SIG-M5 (cell line): ENCODE measurements around the gene MCM8.

ENCODE experiments used
- DNase-seq: peaks from one replicate; lab custom pipeline; 2025; lab: John Stamatoyannopoulos, UW

The MCM8 gene

GRCh38 chr20:5947276-5947675, 3.2 kb upstream of the MCM8 start:
- peak; percentile 53 for DNase-seq

- no peak for DNase-seq
These were observed 545 bp upstream of the MCM8 start for GRCh38 chr20:5949943-5950270.

GRCh38 chr20:5967469-5967868, 17.0 kb downstream of the MCM8 start:
- DNase-seq: no peak

DNA sequence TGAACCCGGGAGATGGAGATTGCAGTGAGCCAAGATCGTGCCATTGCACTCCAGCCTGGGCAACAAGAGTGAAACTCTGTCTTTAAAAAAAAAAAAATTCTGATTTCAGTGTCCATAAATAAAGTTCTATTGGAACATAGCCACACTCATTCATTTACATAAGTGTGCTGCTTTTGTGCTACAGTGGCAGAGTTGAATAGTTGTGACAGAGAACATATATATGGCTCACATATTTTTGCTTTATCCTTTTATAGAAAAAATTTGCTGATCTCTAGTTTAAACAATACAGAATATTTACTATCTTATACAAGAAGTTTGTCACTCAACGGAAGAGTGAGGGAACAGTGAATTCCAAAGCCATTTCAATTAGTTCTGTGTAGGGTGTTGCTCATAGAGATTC, 18.0 kb downstream of the MCM8 start:
- DNase-seq: no peak

DNA sequence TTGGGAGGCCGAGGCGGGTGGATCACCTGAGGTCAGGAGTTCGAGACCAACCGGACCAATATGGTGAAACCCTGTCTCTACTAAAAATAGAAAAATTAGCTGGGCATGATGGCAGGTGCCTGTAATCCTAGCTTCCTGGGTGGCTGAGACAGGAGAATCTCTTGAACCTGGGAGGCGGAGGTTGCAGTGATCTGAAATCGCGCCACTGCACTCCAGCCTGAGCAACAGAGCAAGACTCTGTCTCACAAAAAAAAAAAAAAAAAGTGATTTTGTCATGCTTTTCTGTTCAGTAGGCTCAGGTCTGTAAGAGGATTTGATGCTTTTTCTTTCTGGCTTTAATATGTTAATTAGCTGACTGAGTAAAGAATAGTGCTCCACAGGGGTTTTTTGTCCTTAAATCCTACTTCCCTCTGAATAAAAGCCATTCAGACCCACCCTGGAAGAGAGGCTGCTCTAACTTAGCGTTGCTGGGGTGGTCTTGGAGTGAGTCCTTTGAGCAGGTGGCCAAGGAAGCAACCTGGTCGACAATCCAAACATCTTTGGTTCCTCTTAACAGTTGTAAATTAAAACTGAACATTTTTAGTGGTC, 19.0 kb downstream of the MCM8 start:
- DNase-seq: no peak

- DNase-seq: no peak
These were observed 19.5 kb downstream of the MCM8 start for GRCh38 chr20:5969940-5970339.

GRCh38 chr20:5970381-5970780, 19.9 kb downstream of the MCM8 start:
- no peak for DNase-seq

- no peak for DNase-seq
These were observed 20.8 kb downstream of the MCM8 start for GRCh38 chr20:5971203-5971602.

- no peak for DNase-seq
These were observed 22.7 kb downstream of the MCM8 start for GRCh38 chr20:5973172-5973571.

DNA sequence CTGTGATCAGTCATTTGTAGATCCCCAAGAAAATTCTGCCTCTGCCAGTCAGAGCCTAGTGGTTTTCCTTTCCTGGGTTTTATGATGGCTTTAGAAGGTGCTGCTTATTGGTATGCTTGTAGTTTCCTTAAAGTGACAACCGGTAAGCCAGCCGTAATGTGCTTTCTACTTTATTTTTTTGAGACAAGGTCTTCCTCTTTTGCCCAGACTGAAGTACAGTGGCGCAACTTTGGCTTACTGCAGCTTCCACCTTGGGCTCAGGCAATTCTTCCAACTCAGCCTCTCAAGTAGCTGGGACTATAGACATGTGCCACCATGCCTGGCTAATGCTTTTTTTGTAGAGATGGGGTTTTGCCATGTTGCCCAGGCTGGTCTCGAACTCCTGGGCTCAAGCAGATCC, 23.5 kb downstream of the MCM8 start:
- no peak for DNase-seq

- no peak for DNase-seq
These were observed 24.1 kb downstream of the MCM8 start for GRCh38 chr20:5974531-5974930.

DNA sequence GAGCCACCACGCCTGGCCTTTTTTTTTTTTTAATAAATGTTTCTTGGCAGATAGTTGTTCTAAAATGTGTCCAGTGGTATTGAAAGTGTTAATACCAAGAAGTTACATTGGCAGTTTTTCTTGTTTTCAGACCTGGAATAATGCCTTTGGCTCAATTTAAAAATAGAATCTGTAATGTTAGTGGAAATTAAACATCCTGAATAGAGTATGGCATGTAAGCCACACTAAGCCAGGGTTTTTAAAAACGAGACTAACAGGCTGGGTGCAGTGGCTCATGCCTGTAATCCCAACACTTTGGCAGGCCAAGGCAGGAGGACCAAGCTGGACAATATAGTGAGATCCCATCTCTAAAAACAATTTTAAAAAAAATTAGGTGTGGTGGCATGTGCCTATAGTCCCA, 25.3 kb downstream of the MCM8 start:
- no peak for DNase-seq

DNA sequence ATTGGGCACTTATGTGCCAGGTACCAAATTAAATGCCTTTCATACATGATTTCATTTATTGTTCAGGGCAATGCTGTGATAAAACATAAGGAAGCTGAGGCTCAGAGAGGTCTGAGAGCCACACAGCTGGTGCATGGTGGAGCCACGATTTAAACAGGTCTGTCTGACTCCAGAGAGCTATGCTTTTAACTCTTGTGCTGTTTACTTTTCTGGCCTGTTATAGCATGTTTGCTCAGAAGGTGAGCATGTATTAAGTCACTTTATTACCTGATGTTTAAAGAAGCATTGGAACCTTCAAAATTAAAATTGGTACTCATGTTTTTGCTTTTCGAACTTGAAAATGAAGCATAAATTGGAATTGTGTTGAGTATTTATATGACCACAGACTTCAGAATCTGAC, 26.8 kb downstream of the MCM8 start:
- DNase-seq: no peak

DNA sequence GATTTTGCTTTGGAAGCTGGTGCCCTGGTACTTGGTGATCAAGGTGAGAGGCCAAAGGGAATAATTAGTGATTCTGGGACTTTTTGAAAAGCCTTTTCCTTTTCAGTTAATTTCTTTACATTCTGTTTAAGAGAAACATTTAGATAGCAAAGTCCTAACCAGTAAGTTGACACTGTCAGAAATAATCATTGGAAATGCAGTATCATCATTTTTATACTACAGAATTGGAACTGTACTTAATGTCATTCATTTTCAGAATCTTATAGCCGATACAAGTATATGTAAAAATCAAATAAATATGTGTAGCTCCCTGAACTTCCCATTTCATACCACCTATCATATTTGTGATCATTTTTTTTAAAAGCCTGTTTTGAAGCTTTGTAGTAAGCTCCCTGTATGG, 27.5 kb downstream of the MCM8 start:
- no peak for DNase-seq

- DNase-seq: no peak
These were observed 29.3 kb downstream of the MCM8 start for GRCh38 chr20:5979801-5980200.

- no peak for DNase-seq
These were observed 30.5 kb downstream of the MCM8 start for GRCh38 chr20:5980720-5981538.

DNA sequence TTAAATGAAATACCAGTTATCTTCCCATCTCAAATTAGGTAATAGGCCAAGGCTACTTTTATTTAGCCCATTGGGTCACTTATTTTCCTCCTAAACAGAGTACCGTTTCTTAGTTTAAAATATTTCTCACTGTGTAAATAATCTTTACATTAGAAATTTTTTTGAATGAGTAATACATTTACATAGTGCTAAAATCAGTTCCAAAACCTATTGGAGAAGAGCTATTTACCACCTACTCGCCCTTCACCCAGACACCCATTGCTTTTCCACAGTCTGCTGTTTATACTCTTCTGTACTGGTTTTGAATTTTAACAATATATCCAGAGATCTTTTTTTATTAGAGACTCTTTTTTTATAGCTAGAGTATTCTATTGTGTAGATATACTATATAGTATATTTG, 36.9 kb downstream of the MCM8 start:
- no peak for DNase-seq

- DNase-seq: no peak
These were observed 39.1 kb downstream of the MCM8 start for GRCh38 chr20:5989539-5989938.

DNA sequence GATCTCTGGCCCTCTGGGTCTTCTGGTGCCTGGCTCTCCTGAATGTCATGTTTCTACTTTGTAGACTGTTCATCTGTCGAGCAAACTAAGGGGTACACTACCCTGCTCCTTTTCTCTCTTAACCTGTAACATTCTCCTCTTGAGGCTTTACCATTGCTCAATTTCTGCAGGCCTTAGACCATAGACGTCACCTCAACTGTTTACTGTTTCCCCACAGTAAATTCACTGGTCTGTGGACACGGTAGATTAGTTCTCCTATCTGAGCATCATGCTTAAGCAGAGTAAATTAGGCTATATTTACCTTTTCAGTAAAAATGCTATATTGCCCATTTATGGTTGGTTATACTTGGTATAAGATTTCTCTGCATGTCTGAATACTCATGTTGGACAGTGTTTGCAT, 40.5 kb downstream of the MCM8 start:
- DNase-seq: no peak

- DNase-seq: no peak
These were observed 41.4 kb downstream of the MCM8 start for GRCh38 chr20:5991623-5992441.

GRCh38 chr20:5996765-5997164, 46.3 kb downstream of the MCM8 start:
- DNase-seq: no peak

GRCh38 chr20:5999783-6000182, 49.3 kb downstream of the MCM8 start:
- DNase-seq: no peak

DNA sequence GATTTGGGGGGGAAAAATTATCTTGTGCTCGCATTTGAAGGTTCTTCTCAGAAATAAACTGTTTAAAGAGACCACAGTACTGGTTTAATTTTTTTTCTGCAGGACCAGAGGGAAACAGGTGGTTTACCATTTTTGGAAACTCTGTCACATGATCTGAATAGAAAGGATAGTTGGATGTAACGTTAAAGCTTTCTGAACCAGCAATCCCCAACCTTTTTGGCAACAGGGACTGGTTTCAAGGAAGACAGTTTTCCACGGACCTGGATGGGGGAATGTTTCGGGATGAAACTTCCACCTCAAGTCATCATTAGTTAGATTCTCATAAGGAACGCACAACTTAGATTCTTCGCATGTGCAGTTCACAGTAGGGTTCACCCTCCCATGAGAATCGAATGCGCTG, 50.4 kb downstream of the MCM8 start:
- DNase-seq: no peak
